HL-60 (cell line): ENCODE results near the gene CAMSAP1.

Experiments
- CTCF ChIP-seq: IDR thresholded peaks from one replicate; pipeline ENCODE4 v1.5.1; 2011; ENCODE audit warnings: low read length, control low read depth, inconsistent platforms; ENCODE audit not compliant: insufficient read depth
- POLR2AphosphoS5 ChIP-seq: IDR thresholded peaks from 2 replicates; pipeline ENCODE4 v1.6.1; 2012; ENCODE audit warnings: low read depth
- REST ChIP-seq: IDR thresholded peaks from 2 replicates; pipeline ENCODE4 v1.6.1; 2012; ENCODE audit warnings: low read depth; ENCODE audit not compliant: insufficient replicate concordance

GRCh38 chr9:135929656-135930445 is 22.5 kb upstream of the CAMSAP1 start:
- TF ChIP-seq CTCF, result no peak
- no peak for TF ChIP-seq REST
- TF ChIP-seq POLR2AphosphoS5, result no peak
